ENCODE data around the gene DDB1. TPM values are rescaled to one million over a fixed set of nuclear protein-coding genes. Genes with fewer than 3 reads are reported as not detected.

DDB1 gene
- total RNA-seq, 1 donor from 2014 or later: 111 TPM

- no peak for DNase-seq
- intact Hi-C loops (cut with DNase I): no loop called here
- ATAC-seq (ENCODE audit: poor library complexity): no peak
Observed at GRCh38 chr11:61357894-61358239, 25.0 kb upstream of the DDB1 start.

- DNase-seq: no peak
- ATAC-seq (ENCODE audit: poor library complexity): no peak
- intact Hi-C loops (cut with DNase I): no loop called here
Observed at GRCh38 chr11:61357233-61357893, 24.5 kb upstream of the DDB1 start.

DNA sequence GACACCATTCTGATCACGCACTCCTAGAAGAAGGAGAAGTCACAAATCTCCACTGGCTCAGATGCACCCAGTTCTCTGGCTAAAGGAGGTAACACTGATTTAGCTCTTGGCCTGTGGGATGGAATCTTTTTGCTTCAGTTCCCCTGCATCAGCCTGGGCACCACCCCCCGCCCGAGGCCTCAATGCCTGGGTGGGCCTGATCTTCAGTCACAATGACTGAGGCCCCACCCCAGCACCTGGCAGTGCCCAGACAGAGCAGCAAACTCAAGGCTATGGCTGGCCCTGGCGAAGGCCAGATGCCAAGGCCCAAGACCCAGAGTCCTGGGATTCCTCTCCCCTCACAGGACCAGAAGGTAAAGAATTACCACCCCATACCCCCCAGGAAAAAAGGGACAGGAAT is 23.8 kb upstream of the DDB1 start:
- no peak for ATAC-seq (ENCODE audit: poor library complexity)
- intact Hi-C loops (cut with DNase I): no loop called here

GRCh38 chr11:61354208-61354607 is 21.3 kb upstream of the DDB1 start:
- intact Hi-C loops (cut with DNase I): no loop called here
- DNase-seq (no peak), ATAC-seq (ENCODE audit: poor library complexity) (no peak)

More for the DNA sequence above, 23.8 kb upstream of the DDB1 start:
- DNase-seq: no peak

GRCh38 chr11:61353131-61354067 is 20.5 kb upstream of the DDB1 start:
- intact Hi-C loops (cut with DNase I): no loop called here
- ATAC-seq (ENCODE audit: poor library complexity): no peak
- no peak for DNase-seq

DNA sequence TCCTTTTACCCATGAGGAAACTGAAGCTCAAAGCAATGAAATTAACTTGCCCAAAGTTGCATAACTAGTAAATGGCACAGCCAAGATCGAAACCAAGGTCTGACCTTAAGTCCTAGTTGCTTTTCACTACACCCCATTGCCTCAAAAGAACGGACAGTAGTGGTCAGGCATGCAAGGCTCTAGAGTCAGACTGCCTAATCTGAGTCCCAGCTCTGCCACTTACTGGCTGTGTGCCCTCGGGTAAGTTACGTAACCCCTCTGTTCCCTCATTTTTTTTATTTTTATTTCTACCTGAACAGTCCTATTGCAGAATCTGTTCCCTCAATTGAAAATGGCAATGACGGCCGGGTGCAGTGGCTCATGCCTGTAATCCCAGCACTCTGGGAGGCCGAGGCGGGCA is 19.1 kb upstream of the DDB1 start:
- intact Hi-C loops (cut with DNase I): no loop called here
- ATAC-seq (ENCODE audit: poor library complexity): no peak
- no peak for DNase-seq

- ATAC-seq (ENCODE audit: poor library complexity): no peak
- intact Hi-C loops (cut with DNase I): no loop called here
- no peak for DNase-seq
Observed at GRCh38 chr11:61350803-61351202, 17.9 kb upstream of the DDB1 start.

DNA sequence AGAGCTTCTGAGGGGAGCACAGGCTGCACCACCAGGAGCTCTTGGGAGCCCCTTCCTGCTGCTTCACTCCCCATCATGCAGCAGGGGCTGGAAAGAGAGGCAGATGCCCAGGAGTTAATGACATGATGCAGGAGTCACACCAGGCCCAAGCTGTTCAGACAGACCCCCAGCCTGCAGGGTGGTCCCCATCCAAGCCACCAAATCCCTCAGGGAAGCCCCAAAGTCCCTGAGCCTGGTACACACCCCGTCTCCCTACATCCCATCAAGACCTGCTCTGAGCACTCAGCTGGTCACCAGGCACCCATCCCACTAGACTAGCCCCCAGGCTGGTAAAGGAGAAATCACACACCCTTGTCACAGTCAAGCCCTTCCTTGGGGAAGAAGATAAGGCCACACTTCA is 17.4 kb upstream of the DDB1 start:
- intact Hi-C loops (cut with DNase I): no loop called here
- no peak for DNase-seq
- no peak for ATAC-seq (ENCODE audit: poor library complexity)

- DNase-seq: no peak
- no peak for ATAC-seq (ENCODE audit: poor library complexity)
- intact Hi-C loops (cut with DNase I): no loop called here
Observed at GRCh38 chr11:61349916-61350315, 17.0 kb upstream of the DDB1 start.

- ATAC-seq (ENCODE audit: poor library complexity): no peak
- no peak for DNase-seq
Observed at GRCh38 chr11:61349189-61349751, 16.4 kb upstream of the DDB1 start.

GRCh38 chr11:61347916-61348461 is 15.1 kb upstream of the DDB1 start:
- no peak for DNase-seq
- intact Hi-C loops (cut with DNase I): no loop called here
- peak; percentile 30 for ATAC-seq (ENCODE audit: poor library complexity)

More at GRCh38 chr11:61349189-61349751, 16.4 kb upstream of the DDB1 start:
- intact Hi-C loops (cut with DNase I): no loop called here

- no peak for DNase-seq
- no peak for ATAC-seq (ENCODE audit: poor library complexity)
- intact Hi-C loops (cut with DNase I): no loop called here
Observed at GRCh38 chr11:61345954-61346843, 13.3 kb upstream of the DDB1 start.

GRCh38 chr11:61345170-61345610 is 12.3 kb upstream of the DDB1 start:
- intact Hi-C loops (cut with DNase I): no loop called here
- DNase-seq: no peak
- no peak for ATAC-seq (ENCODE audit: poor library complexity)

DNA sequence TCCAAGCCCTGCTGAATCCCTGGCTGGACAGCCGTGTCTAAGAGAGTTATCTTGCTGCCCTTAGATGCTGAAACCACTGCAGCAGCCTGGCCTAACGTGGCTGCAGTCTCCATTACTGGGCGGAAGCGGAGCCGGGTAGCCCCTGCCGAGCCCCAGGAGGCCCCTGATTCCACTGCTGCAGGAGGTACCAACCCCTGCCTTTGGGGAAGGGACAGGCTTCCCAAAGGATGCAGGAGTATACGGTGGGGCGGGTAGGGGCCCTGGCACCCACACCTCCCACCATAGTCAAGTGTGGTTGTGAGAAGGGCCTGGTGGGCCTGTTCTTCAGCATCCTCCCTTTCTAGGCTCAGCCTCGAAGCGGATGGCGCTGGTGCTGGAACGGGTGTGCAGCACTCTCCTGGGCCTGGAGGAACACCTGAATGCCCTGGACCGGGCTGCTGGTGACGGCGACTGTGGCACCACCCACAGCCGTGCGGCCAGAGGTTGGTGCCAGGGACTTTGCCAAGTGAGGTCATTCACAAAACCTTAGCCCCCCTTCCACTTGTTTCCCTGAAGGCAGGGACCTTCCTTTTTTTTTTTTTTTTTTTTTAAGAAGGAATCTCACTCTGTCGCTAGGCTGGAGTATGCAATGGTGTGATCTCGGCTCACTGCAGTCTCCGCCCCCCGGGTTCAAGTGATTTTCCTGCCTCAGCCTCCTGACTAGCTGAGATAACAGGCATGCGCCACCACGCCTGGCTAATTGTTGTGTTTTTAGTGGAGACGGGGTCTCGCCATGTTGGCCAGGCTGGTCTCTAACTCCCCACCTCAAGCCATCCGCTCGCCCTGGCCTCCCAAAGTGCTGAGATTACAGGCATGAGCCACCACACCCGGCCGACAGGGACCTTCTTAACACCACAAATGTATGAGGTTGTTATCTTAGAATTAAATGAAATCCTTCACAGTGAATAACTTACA is 11.2 kb upstream of the DDB1 start:
- DNase-seq (no peak), ATAC-seq (ENCODE audit: poor library complexity) (no peak)
- intact Hi-C loops (cut with DNase I): no loop called here

GRCh38 chr11:61342207-61342803 is 9.4 kb upstream of the DDB1 start:
- no peak for DNase-seq
- ATAC-seq (ENCODE audit: poor library complexity): no peak
- intact Hi-C loops (cut with DNase I): no loop called here

DNA sequence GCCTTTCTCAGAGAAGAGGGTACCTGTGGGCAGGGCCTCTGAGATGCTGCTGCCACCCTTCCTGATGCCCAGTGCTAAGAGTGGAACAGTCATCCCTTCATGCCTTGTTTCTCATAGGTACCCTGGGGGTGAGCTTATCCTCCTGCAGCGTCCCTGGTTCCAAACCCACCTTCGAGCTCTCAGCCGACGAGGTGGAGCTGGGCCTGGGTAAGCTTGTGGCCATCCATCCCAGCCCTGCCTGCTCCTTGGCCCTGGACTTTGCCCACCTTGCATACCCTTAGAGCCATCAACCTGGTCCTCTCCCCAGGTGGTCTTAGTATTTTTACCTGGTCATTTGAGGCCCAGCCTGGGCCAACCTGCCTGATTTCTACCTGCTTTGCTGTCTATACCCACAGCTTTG is 8.8 kb upstream of the DDB1 start:
- ATAC-seq (ENCODE audit: poor library complexity) (no peak), DNase-seq (no peak)
- intact Hi-C loops (cut with DNase I): no loop called here

- no peak for DNase-seq
- no peak for ATAC-seq (ENCODE audit: poor library complexity)
- intact Hi-C loops (cut with DNase I): no loop called here
Observed at GRCh38 chr11:61340979-61341378, 8.1 kb upstream of the DDB1 start.

Measured in Right ventricle myocardium superior (tissue), 1 donor.